ENCODE measurements around the gene PTPRK.

DNA sequence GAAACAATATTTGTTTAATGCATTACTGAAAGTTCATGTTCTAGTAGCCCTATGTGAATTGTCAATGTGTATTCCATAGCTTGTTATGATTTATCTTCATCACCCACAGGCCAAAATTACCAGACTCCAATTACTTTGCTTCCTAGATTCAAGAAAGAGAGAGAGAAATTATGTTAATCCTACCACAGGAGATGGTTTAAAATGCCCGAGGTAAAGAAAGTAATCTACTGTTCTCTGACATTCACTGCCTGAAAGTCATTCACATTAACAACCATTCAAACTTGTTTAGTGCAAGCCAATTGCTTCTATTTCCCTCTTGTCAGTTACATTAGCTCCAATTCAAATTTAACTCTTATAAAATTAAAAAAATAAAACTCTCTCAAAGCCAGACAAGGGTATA, 359.1 kb downstream of the PTPRK start:
- TF ChIP-seq, protein P1, sequence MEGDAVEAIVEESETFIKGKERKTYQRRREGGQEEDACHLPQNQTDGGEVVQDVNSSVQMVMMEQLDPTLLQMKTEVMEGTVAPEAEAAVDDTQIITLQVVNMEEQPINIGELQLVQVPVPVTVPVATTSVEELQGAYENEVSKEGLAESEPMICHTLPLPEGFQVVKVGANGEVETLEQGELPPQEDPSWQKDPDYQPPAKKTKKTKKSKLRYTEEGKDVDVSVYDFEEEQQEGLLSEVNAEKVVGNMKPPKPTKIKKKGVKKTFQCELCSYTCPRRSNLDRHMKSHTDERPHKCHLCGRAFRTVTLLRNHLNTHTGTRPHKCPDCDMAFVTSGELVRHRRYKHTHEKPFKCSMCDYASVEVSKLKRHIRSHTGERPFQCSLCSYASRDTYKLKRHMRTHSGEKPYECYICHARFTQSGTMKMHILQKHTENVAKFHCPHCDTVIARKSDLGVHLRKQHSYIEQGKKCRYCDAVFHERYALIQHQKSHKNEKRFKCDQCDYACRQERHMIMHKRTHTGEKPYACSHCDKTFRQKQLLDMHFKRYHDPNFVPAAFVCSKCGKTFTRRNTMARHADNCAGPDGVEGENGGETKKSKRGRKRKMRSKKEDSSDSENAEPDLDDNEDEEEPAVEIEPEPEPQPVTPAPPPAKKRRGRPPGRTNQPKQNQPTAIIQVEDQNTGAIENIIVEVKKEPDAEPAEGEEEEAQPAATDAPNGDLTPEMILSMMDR (conservative IDR thresholded peaks at IDR 0.05) = no peak
- no peak for TF ChIP-seq EZH2 (IDR thresholded peaks at IDR 0.05; ENCODE audit: low read depth)
